C4-2B (cell line): ENCODE results near the gene ZNF417.
A peak's percentile ranks its signal among the peaks of the same experiment; 100 is the strongest.

Experiments used
- H3K27ac ChIP-seq: fragments of 450-650 bp; 2 replicates; pipeline ENCODE4 v1.5.1; 2017
- CTCF ChIP-seq: fragments of 450-650 bp; conservative IDR thresholded peaks from 2 replicates; pipeline ENCODE4 v1.5.1; 2017; ENCODE audit warnings: mild to moderate bottlenecking
- ZFX ChIP-seq: fragments of 450-650 bp; IDR thresholded peaks from 2 replicates; pipeline ENCODE4 v1.6.1; 2017

Gene ZNF417

GRCh38 chr19:57916168-57916995 lies at the start of gene ZNF417:
ZNF417 (minus strand) TSS chr19:57916592; CDS start chr19:57916411, 181 bp downstream.
- H3K27ac ChIP-seq: peak within 1 kb of the TSS; percentile 69
- TF ChIP-seq CTCF: peak; percentile 46

DNA sequence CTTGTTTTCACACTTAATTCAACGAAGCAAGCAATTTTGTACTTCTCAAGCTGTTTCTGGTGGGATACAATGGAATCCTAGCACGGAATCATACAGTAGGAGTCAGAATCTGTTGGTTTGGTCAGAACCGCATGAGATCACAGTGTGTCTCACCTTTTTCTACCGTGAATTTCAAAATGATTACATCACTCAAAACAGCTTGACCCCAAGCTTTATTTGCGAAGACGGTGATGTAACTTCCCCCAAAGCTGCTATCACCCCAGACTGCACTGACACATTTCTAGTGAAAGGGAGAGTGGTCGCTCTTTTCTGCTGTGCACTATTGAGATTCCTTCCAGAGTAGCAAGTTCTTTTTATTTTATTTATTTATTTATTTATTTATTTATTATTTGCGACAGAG lies 48.4 kb upstream of the ZNF417 start:
- no peak for TF ChIP-seq CTCF
- TF ChIP-seq ZFX: no peak
- no peak overlapping the region for H3K27ac ChIP-seq

- H3K27ac ChIP-seq: no peak overlapping the region
- TF ChIP-seq CTCF (no peak), ZFX (no peak)
These were observed 45.4 kb upstream of the ZNF417 start for GRCh38 chr19:57961785-57962184.

GRCh38 chr19:57954996-57955395 lies 38.6 kb upstream of the ZNF417 start:
- TF ChIP-seq CTCF (no peak), ZFX (no peak)
- no peak overlapping the region for H3K27ac ChIP-seq

DNA sequence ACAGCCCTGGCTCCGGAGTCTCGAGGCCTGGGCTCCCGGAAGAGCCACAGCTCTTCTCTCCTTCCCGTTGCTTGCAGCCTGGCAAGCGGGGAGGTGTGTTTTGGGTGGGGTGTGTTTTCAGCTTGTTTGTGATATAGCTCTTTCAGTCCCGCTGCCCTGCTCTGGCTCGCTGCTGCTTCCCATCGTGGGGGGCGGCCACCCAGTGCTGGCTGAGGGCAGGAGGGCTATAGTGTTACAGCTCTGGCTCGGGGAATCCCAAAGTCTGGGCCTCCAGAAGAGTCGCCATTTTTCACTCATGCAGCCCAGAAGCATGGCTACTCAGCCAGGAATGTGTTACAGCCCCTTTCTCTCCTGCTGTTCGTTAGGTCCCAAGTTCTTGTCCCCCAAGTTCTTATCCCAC lies 33.3 kb upstream of the ZNF417 start:
- TF ChIP-seq CTCF: no peak
- TF ChIP-seq ZFX: no peak

DNA sequence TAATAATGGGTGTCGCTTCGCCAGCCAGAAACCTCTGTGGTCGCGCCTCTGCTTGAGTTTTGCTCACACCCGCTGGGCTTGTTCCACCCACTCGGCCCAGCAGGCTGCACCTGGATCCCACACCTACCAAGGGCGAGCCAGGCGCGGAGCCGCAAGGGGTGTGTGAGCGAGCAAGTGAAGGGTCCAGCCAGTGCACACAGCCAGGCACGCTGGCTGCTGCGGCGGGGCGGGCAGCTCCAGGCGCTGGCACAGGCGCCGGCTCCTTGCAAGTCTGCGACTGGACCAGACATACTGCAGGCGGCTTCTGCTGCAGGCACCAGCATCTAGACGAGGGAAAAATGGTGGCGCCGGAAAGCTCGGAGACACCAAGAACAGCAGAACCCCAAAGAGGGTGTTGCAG lies 32.9 kb upstream of the ZNF417 start:
- no peak overlapping the region for H3K27ac ChIP-seq
- TF ChIP-seq CTCF (no peak), ZFX (no peak)

More for the DNA sequence above, 33.3 kb upstream of the ZNF417 start:
- no peak overlapping the region for H3K27ac ChIP-seq

GRCh38 chr19:57947419-57948134 lies 31.2 kb upstream of the ZNF417 start, which contains the start of gene ZNF256:
ZNF256 (minus strand) TSS chr19:57947706; CDS start chr19:57947474, 232 bp downstream.
- TF ChIP-seq CTCF (peak; percentile 61), ZFX (peak; percentile 25; the same call in 1 of the 2 replicates)
- H3K27ac ChIP-seq: peak within 1 kb of the TSS; percentile 66
